ENCODE results near the gene TOLLIP.

- TF ChIP-seq EP300 (IDR thresholded peaks at IDR 0.05) = no peak
- TF ChIP-seq CTCF (IDR thresholded peaks at IDR 0.05) = no peak
These were observed 42.0 kb upstream of the TOLLIP start for GRCh38 chr11:1351278-1351937.

All from tibial nerve (tissue), 4 donors.